ENCODE data around the gene LRFN3.

GRCh38 chr19:35987571-35987896 lies 51.4 kb downstream of the LRFN3 start:
- TF ChIP-seq, protein P1, sequence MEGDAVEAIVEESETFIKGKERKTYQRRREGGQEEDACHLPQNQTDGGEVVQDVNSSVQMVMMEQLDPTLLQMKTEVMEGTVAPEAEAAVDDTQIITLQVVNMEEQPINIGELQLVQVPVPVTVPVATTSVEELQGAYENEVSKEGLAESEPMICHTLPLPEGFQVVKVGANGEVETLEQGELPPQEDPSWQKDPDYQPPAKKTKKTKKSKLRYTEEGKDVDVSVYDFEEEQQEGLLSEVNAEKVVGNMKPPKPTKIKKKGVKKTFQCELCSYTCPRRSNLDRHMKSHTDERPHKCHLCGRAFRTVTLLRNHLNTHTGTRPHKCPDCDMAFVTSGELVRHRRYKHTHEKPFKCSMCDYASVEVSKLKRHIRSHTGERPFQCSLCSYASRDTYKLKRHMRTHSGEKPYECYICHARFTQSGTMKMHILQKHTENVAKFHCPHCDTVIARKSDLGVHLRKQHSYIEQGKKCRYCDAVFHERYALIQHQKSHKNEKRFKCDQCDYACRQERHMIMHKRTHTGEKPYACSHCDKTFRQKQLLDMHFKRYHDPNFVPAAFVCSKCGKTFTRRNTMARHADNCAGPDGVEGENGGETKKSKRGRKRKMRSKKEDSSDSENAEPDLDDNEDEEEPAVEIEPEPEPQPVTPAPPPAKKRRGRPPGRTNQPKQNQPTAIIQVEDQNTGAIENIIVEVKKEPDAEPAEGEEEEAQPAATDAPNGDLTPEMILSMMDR (conservative IDR thresholded peaks at IDR 0.05; ENCODE audit: low read depth, low read length): no peak
- no peak for TF ChIP-seq CEBPB (IDR thresholded peaks at IDR 0.05; ENCODE audit: low read depth, low read length)
- no peak for TF ChIP-seq BHLHE40 (IDR thresholded peaks at IDR 0.05; ENCODE audit: low read depth, low read length)
- TF ChIP-seq POLR2A (IDR thresholded peaks at IDR 0.05; ENCODE audit: low read depth, low read length): no peak
